Myocyte (in vitro differentiated cells): ENCODE results near the gene RSBN1L. TPM values are rescaled to one million over a fixed set of nuclear protein-coding genes. Genes with fewer than 3 reads are reported as not detected.
"Not testable (repeated sequence)": the region's sequence is repeated elsewhere in the genome, so short reads cannot be mapped to it uniquely, and the experiment has no call there.

Experiments
- DNase-seq: peaks from one replicate; pipeline ENCODE4 v3.0.0-alpha.2; 2012; ENCODE audit warnings: low read depth
- polyA plus RNA-seq: library from polyadenylated mRNA; unstranded; fragments of >200 nt; gene quantifications from one replicate; pipeline ENCODE4 v1.2.1, GENCODE V29; 2012; ENCODE audit warnings: missing spikeins
- total RNA-seq: library from RNA; depleted of rRNA; stranded (reverse); fragments of >200 nt; gene quantifications from 2 replicates; pipeline ENCODE4 v1.2.3, GENCODE V29; 2014

Gene RSBN1L
- 8.5 and 13.3 TPM in 2 replicates for total RNA-seq
- polyA plus RNA-seq = 5.1 TPM

DNA sequence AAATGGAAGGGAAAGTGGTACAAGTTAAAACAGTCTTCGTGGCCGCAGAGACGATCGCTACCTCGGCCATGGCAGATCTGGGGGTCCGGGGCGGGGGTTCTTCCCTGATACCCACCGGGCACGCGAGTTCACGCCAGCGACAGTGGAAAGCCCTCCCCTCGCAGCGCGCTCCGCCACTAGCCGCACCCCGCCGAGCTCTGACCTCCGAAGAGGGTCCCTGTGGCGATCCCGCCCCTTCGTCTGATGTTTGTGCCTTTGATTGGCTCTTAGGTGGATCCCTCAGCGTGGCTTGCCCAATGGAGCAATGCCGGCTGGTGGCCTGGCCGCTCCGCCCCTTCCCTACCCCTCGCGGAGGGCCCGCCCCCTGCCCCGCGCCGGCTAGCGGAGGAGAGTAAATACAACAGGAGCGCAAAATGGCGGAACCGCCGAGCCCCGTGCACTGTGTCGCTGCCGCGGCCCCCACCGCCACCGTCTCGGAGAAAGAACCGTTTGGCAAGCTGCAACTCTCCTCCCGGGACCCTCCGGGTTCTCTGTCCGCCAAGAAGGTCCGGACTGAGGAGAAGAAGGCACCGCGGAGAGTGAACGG is at the start of gene RSBN1L:
TSS of gene RSBN1L (plus strand) at position 403 of the 586 bp plus-strand sequence. CDS start at position 414, 11 bp downstream.
- peak; percentile 100 for DNase-seq

DNA sequence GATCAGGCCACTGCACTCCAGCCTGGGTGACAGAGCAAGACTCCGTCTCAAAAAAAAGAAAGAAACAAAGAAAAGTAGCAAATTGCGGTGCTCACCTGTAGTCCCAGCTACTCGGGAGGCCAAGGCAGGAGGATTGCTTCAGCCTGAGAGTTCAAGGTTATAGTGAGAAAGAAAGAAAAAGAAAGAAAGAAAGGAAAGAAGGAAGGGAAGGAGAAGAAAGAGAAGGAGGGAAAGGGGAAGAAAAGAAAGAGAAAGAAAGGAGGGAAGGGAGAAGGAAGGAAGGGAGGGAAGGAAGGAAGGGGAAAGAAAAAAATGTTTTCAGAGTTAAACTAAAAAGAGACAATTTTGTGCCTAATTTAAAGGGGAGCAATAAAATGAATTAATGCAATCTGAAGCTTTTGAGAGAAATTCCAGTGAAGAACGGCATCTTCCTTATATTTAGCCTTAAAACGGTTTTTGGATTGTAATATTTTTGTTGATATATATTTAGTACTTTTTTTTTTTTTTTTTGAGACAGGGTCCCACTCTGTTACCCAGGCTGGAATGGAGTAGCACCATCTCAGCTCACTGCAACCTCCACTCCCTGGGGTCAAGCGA is 47.4 kb upstream of the RSBN1L start:
- no peak for DNase-seq

DNA sequence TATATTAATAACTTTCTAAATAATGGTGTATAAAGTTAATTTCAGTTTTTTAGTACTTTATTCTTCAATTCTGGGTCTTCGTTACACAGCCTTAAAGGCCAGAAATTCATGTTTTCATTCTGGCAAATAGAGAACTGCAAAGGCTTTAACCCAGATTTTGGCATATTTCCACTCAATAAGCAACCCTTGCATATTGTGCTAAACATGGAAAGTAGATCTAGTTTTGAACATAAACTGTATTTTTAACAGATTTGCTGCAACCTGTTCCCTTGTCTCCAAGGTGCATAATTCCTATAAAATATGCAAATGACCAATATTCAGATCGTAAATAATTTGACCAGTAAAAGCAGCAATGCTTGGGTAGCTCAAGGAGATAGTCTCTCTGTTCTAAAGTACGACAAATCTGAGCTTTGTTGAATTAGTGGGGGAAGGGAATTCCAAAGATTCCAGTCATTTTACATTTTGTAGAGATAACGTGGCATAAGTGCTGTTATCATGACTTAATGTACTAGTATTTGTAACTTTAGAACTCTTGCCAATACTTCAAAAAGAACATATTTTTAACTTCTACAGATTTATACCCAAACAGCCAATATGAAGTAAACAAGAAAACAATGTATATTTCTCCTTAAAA is 46.4 kb upstream of the RSBN1L start:
- no peak for DNase-seq

DNA sequence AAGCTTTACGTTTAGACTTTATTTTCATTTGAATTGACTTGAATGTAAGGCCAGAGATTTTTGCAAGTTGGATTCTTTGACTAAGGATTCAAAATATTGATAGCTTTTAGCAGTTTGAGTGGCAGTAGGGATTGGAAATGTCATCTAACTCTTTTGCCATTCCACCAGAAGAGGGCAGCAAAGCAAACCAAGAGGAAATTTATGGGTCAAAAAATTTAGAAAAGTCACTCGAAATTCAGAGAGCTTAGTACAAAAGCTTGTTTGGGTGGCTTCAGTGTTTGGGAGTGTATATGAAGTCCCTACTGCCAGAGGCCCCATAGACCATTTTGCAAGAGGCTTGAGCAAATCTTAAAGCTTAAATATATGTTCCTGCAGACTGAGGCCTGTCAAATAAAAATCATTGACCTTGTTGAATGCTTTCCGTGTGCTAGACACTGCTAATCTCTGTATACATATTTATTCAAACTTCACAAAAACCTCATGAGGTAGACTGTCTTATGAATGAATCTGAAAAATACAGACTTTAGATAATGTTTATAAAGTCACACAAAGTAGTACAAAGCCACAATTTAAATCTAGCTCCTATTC is 44.6 kb upstream of the RSBN1L start:
- DNase-seq = peak; percentile 71

DNA sequence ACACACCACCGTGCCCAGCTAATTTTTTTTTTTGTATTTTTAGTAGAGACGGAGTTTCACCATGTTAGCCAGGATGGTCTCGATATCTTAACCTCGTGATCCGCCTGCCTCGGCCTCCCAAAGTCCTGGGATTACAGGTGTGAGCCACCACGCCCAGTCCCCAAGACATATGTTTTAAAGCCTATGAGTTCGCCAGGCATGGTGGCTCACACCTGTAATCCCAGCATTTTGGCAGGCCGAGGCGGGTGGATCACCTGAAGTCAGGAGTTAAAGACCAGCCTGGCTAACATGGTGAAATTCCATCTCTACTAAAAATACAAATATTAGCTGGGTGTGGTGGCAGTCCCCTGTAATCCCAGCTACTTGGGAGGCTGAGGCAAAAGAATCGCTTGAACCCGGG is 43.4 kb upstream of the RSBN1L start:
- not testable (repeated sequence) for DNase-seq

GRCh38 chr7:77653572-77653971 is 42.7 kb upstream of the RSBN1L start:
- no peak for DNase-seq

DNA sequence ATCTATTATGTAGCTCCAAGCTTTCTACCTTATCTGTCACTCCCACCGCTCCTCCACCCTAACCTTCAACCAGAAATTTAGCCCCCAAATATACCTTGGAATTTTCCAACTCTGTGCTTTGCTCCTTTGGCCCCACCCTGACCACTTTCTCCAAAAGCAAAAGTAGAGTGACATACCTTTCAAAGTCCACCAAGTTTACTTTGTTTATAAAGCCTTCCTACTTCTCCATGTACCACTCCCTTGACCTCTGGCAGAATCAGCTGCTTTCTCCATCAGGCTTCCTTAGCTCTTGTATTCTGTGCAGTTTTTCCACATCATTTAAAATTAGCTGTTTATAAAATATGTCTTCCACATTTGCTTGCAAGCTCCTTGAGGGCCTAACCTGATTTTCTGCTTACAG is 40.9 kb upstream of the RSBN1L start:
- DNase-seq = no peak

GRCh38 chr7:77655836-77656455 is 40.3 kb upstream of the RSBN1L start:
- no peak for DNase-seq

- peak; percentile 57 for DNase-seq
Observed at GRCh38 chr7:77657427-77658224, 38.6 kb upstream of the RSBN1L start.

DNA sequence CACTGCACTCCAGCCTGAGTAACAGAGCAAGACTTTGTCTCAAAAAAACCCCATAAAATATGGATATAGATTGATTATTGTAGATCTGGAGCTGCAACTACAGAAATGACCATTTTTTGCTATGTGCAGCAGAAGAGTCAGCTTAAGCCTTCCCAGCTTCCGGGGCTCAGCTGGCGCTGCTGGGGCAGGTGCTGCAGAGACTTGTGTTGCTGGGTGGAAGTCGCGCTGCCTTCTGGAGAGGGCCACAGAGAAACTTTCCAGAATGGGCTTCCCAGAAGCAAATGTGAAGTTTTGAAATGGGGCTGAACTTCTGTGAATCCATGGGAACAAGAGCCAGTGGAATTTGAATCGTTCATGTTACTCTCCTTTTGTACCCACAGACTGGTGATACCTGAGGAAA is 37.3 kb upstream of the RSBN1L start:
- DNase-seq = no peak

DNA sequence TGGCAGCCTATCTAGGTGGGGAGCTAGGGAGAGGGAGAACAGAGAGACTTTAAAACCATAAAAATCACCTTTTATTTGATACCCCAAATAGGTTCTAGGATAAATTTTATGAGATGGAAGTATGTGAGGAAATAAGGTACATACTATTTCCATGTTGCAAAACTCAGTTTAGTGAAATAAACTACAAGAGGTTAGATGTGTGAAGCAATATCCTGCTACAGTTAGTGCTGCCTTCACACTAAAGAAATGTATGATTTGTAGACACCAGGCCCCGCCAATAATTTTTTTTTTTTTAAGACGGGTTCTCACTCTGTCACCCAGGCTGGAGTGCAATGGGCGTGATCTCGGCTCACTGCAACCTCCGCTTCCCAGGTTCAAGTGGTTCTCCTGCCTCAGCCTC is 34.4 kb upstream of the RSBN1L start:
- DNase-seq = no peak

DNA sequence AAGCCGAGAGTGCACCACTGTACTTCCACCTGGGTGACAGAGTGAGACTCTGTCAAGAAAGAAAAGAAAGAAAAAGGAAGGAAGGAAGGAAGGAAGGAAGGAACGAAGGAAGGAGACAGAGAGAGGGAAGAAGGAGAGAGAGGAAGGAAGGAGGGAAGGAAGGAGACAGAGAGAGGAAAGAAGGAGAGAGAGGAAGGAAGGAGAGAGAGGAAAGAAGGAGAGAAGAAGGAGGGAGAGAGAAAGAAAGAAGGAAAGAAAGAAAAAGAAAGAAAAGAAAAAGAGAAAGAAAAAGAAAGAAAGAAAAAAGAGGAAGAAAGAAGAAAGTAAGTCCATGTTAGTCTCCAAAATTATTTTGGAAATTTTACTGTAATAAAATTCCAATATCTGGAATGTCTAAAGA is 33.4 kb upstream of the RSBN1L start:
- DNase-seq = no peak

GRCh38 chr7:77664715-77665114 is 31.5 kb upstream of the RSBN1L start:
- peak; percentile 11 for DNase-seq

- peak; percentile 73 for DNase-seq
Observed at GRCh38 chr7:77665161-77665560, 31.1 kb upstream of the RSBN1L start.

GRCh38 chr7:77667459-77668086 is 28.7 kb upstream of the RSBN1L start:
- peak; percentile 15 for DNase-seq

GRCh38 chr7:77674878-77675277 is 21.4 kb upstream of the RSBN1L start:
- DNase-seq = no peak

DNA sequence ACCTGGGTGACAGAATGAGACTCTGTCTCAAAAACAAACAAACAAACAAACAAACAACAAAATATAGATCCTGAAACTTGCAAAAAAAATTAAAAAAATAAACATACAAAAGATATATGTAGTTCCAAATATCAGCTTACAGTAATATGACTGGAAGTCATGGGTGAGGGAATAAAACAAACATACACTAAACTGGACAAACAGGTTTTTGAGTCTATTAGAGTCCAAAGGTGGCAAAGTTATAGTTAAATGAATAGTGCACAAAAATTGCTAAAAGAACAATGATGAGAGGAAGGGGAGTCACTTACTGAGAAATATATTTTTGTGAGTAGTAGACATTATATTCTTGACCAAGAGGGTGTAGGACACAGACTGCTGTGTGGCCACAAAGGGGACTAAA is 16.7 kb upstream of the RSBN1L start:
- no peak for DNase-seq

DNA sequence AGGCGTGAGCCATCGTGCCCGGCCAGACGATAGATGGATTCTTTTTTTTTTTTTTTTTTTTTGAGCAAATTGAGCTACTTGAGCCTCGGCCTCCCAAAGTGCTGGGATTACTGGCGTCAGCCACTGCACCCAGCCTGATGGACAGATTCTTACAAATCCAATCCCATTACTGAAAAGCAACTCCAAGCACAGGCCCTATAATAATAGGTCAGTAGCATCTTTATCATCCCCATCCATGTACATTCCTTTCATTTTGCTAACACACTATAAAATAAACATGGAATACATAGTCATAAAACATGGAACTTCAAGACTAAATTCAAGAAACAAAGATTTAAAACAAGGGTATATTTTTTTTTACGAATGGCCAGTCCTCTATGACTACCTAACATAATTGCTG is 16.0 kb upstream of the RSBN1L start:
- no peak for DNase-seq

DNA sequence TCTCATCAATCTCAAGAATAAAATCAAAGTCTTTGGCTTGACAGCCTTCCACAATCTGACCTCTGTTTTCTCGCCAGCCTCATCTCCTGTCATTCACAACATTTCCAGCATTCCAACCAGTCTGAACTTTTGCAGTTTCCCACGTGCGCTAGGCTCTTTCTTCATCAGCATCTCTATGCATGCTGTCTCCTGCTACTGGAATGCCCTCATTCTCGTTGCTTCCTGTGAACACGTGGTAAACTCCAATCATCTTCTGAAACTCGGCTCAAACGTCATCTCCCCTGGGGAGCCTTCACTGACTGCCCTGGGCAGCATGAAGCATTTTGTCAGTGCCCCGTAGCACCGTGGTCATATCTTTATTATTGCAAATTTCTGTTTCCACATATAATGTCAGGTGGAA is 12.2 kb upstream of the RSBN1L start:
- DNase-seq = no peak

- no peak for DNase-seq
Observed at GRCh38 chr7:77685233-77685632, 11.0 kb upstream of the RSBN1L start.
